Hematopoietic multipotent progenitor cell (in vitro differentiated cells): Measurements from ENCODE around the gene CCDC160. TPM values are rescaled to one million over a fixed set of nuclear protein-coding genes. Genes with fewer than 3 reads are reported as not detected.

Experiments
- DNase-seq, 3 donors: peaks; one replicate each; pipeline ENCODE4 v3.0.0-alpha.2; 2011 to 2015; ENCODE audit warnings: low read depth in 2 of 3, low spot score in 2 of 3
- total RNA-seq: library from RNA; depleted of rRNA; stranded (reverse); fragments of >200 nt; gene quantifications from one replicate; pipeline ENCODE4 v1.2.3, GENCODE V29; 2012

Gene CCDC160
- total RNA-seq, 1 donor: not detected

DNA sequence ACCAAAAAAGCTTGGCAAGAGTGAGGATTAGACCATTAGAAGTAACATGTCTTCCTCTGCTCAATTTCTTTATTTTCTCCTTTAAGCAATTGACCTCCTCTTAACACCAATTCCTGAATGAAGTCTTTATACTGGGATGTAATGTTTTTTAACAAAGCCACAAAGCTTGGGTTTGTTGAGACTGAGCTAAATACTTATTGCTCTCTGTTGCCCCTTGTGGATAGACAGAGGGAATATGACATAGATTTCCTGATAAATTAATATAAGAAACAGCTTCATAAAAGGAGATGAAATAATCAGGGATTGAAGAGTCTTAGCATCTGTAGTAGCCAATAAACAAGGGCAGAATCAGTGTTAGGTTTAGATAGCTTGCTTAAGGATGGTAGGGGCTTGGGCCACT lies 57.6 kb downstream of the CCDC160 start:
- no peak for DNase-seq

Other genes with a start within 250 kb of the CCDC160 start
- gene PHF6, start 136.1 kb downstream of the CCDC160 start, total RNA-seq: 12.4 TPM
- gene HPRT1, start 223.0 kb downstream of the CCDC160 start, total RNA-seq: 10.2 TPM